LNCAP (cell line): ENCODE results near the gene HPCAL1.

Source experiments
- CTCF ChIP-seq: fragments of 450-650 bp; IDR thresholded peaks from 2 replicates; pipeline ENCODE4 v1.5.1; 2017; ENCODE audit warnings: mild to moderate bottlenecking

HPCAL1 gene

GRCh38 chr2:10448576-10449485, 146.1 kb downstream of the HPCAL1 start:
- peak; percentile 20; the same call in 1 of the 2 replicates for TF ChIP-seq CTCF

GRCh38 chr2:10449486-10449831, 146.8 kb downstream of the HPCAL1 start:
- TF ChIP-seq CTCF = no peak

- TF ChIP-seq CTCF = no peak
Observed at GRCh38 chr2:10449838-10450691, 147.4 kb downstream of the HPCAL1 start.

GRCh38 chr2:10451819-10452218, 149.1 kb downstream of the HPCAL1 start:
- no peak for TF ChIP-seq CTCF

- no peak for TF ChIP-seq CTCF
Observed at GRCh38 chr2:10452312-10452711, 149.6 kb downstream of the HPCAL1 start.

GRCh38 chr2:10452956-10453904, 150.5 kb downstream of the HPCAL1 start:
- no peak for TF ChIP-seq CTCF

- TF ChIP-seq CTCF = no peak
Observed at GRCh38 chr2:10453905-10454298, 151.2 kb downstream of the HPCAL1 start.
